Esophagus squamous epithelium (tissue), 5 donors: ENCODE measurements around the gene CCDC146. TPM values are rescaled to one million over a fixed set of nuclear protein-coding genes. Genes with fewer than 3 reads are reported as not detected.

Experiments
- DNase-seq: peaks from one replicate; lab custom pipeline; 2025; lab: John Stamatoyannopoulos, UW
- H3K27ac ChIP-seq, 4 donors: fragments of 200-600 bp; sonication (generic); one replicate each; pipeline ENCODE4 v1.5.1; 2016 to 2019; ENCODE audit warnings: mild to moderate bottlenecking in 1 of 4
- H3K27me3 ChIP-seq, 4 donors: fragments of 200-600 bp; sonication (generic); 1 replicate in 3 of 4; 2 replicates in 1 of 4; pipeline versions ENCODE4 v1.5.1 to v1.6.0; 2017 to 2021; ENCODE audit warnings: antibody characterized with exemption in 1 of 4
- H3K36me3 ChIP-seq, 3 donors: fragments of 200-600 bp; sonication (generic); one replicate each; pipeline ENCODE4 v1.5.1; 2016 to 2019
- H3K4me1 ChIP-seq, 3 donors: fragments of 200-600 bp; sonication (generic); one replicate each; pipeline ENCODE4 v1.5.1; 2017 to 2019
- H3K4me3 ChIP-seq, 4 donors: fragments of 200-600 bp; sonication (generic); 1 replicate in 3 of 4; 2 replicates in 1 of 4; pipeline ENCODE4 v1.5.1; 2016 to 2019; ENCODE audit warnings: mild to moderate bottlenecking in 2 of 4, moderate library complexity in 1 of 4
- H3K9me3 ChIP-seq, 3 donors: fragments of 200-600 bp; sonication (generic); one replicate each; pipeline ENCODE4 v1.5.1; 2016 to 2019
- CTCF ChIP-seq, 6 experiments: fragments of 450-650 bp in 4 of 6; fragments of 200-600 bp in 2 of 6; sonication (generic) in 2 of 6; IDR thresholded peaks; one replicate each; pipeline ENCODE4 v1.5.1; 2016 to 2019; ENCODE audit warnings: antibody characterized with exemption in 6 of 6, mild to moderate bottlenecking in 4 of 6, moderate library complexity in 4 of 6
- POLR2A ChIP-seq, 4 donors: fragments of 450-650 bp; IDR thresholded peaks; one replicate each; pipeline ENCODE4 v1.6.1; 2017; ENCODE audit warnings: antibody characterized with exemption in 4 of 4, mild to moderate bottlenecking in 4 of 4, moderate library complexity in 3 of 4
- WGBS, 2 donors: methylation state at CpG; one replicate each; pipeline ENCODE4 v1.1.5; 2018; 5-methylcytosine and 5-hydroxymethylcytosine counted together
- intact Hi-C: fragments of 100-400 bp; cut with DNase I; formaldehyde crosslinking; loops from one replicate; pipeline ENCODE4 v1.15.0; 2022
- total RNA-seq, 4 donors: library from RNA; depleted of rRNA; stranded (reverse); fragments of >200 nt; gene quantifications; one replicate each; pipeline ENCODE4 v1.1.0, GENCODE V29; 2016
- donor health status: DM: yes; HTN: yes; CAD: no.

The CCDC146 gene
- total RNA-seq, 4 donors from 2014 or later = 4.6 to 25.0 (median 7.6) TPM

GRCh38 chr7:77254429-77254828 is 132.0 kb downstream of the CCDC146 start:
- H3K27ac ChIP-seq = no peak overlapping the region
- no peak for TF ChIP-seq POLR2A (IDR thresholded peaks at IDR 0.05)
- no peak for TF ChIP-seq CTCF (IDR thresholded peaks at IDR 0.05)
- no peaks in the 10 kb centered on the region for H3K4me1 ChIP-seq
- no peaks in the 10 kb centered on the region for H3K9me3 ChIP-seq
- H3K36me3 ChIP-seq = peaks cover 0 to 12% (median 0%) of the 10 kb centered on the region in 3 donors
- no peak overlapping the region for H3K4me3 ChIP-seq
- no peaks in the 10 kb centered on the region for H3K27me3 ChIP-seq
- intact Hi-C loops = no loop called here
- DNase-seq = no peak

DNA sequence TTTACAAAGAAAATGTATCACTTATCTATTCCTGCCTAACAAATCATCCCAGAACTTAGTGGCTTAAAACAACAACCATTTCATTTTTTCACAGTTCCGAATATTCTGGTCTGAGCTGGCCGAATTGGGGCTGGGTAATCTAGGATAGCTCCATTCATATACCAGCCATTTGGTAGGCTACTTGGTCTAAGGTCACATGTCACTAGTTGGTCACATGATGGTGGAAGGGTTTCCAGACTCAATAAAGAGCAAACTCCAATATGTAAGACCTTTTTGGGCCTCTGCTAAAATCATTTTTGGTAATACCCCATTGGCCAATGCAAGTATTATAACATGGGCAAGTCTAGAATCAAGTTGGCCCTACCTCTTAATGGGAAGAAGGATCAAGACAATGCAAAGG is 132.5 kb downstream of the CCDC146 start:
- Histone ChIP-seq H3K27me3 (no peaks in the 10 kb centered on the region), H3K4me1 (no peaks in the 10 kb centered on the region), H3K4me3 (no peak overlapping the region), H3K27ac (no peak overlapping the region), H3K36me3 (peaks cover 0 to 13% (median 0%) of the 10 kb centered on the region in 3 donors), H3K9me3 (no peaks in the 10 kb centered on the region)
- intact Hi-C loops = no loop called here
- WGBS, 2 donors = 58 to 97% methylated on average over 2 of the region's 2 CpGs
- no peak for TF ChIP-seq CTCF (IDR thresholded peaks at IDR 0.05)
- TF ChIP-seq POLR2A (IDR thresholded peaks at IDR 0.05) = no peak
- DNase-seq = no peak

DNA sequence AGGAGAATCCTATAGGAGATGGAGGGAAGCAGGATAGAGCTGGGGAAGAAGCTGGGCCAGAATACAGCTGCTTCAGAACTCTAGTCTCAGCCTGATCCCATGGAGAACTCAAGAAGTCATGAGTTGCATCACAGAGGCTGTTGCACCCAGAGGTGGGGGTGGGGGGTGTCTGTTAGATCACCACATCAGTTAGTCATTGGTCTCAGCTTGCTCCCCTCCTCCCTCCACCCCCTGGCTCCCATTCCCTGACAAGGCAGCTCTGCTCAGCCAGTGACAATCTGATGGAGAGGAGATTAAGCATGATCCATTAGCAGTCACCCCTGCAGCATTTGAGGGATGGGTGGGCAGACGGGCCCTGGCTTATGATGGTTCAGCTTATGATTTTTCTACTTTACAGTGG is 135.6 kb downstream of the CCDC146 start:
- no peaks in the 10 kb centered on the region for H3K4me1 ChIP-seq
- H3K36me3 ChIP-seq = peaks cover 0 to 19% (median 0%) of the 10 kb centered on the region in 3 donors
- intact Hi-C loops = no loop called here
- H3K27ac ChIP-seq = no peak overlapping the region
- 88 to 100% methylated on average over 1 of the region's 1 CpG for WGBS, 2 donors
- DNase-seq = no peak
- no peaks in the 10 kb centered on the region for H3K27me3 ChIP-seq
- no peak overlapping the region for H3K4me3 ChIP-seq
- H3K9me3 ChIP-seq = no peaks in the 10 kb centered on the region
- TF ChIP-seq CTCF (IDR thresholded peaks at IDR 0.05) (no peak), POLR2A (IDR thresholded peaks at IDR 0.05) (no peak)

DNA sequence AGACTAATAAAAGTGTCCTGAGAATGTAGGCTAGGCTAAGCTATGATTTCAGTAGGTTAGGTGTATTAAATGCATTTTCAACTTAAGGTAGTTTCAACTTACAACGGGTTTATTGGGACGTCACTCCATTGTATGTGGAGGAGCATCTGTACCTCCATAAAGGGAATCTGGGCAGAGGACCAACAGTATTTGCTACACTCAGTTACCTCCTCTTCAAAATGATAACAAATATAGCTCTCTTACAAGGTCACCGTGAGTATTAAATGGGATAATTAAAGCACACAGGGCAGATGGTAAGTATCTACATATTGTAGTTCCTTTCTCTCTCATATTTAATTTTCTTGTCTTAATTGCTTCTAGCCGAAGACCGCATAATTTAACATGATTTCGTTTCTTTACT is 136.2 kb downstream of the CCDC146 start:
- H3K36me3 ChIP-seq = peaks cover 0 to 22% (median 0%) of the 10 kb centered on the region in 3 donors
- 93 to 95% methylated on average over 6 of the region's 6 CpGs for WGBS, 2 donors
- no peaks in the 10 kb centered on the region for H3K27me3 ChIP-seq
- H3K9me3 ChIP-seq = no peaks in the 10 kb centered on the region
- intact Hi-C loops = no loop called here
- no peak for DNase-seq
- H3K4me1 ChIP-seq = no peaks in the 10 kb centered on the region
- no peak overlapping the region for H3K4me3 ChIP-seq
- TF ChIP-seq CTCF (IDR thresholded peaks at IDR 0.05) = no peak
- TF ChIP-seq POLR2A (IDR thresholded peaks at IDR 0.05) = no peak
- H3K27ac ChIP-seq = no peak overlapping the region

DNA sequence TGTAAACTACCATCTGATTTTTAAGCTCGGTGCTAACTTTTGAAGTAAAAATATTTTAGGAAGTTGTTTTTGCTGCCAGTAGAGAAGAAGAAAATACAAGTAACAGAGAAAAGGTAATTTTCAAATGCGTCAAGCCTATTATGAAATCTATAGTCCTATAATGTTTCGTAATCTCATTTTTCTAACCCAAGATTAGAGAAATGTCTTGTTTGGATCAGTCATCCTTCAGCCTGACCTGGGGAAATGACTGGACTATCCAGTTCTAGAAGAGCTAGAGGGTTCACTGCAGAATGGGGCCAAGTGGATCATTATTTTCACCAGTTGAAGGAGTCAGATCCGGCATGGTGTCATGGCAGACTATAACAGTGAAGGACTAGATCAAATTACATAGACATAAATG is 139.9 kb downstream of the CCDC146 start:
- Histone ChIP-seq H3K27me3 (no peaks in the 10 kb centered on the region), H3K4me3 (no peak overlapping the region), H3K36me3 (peaks cover 0 to 29% (median 0%) of the 10 kb centered on the region in 3 donors), H3K27ac (no peak overlapping the region), H3K4me1 (no peaks in the 10 kb centered on the region), H3K9me3 (no peaks in the 10 kb centered on the region)
- DNase-seq = no peak
- 84 to 96% methylated on average over 4 of the region's 4 CpGs for WGBS, 2 donors
- intact Hi-C loops = no loop called here
- no peak for TF ChIP-seq CTCF (IDR thresholded peaks at IDR 0.05)
- TF ChIP-seq POLR2A (IDR thresholded peaks at IDR 0.05) = no peak
